Neural cell (in vitro differentiated cells): ENCODE measurements around the gene PLOD3. TPM values are rescaled to one million over a fixed set of nuclear protein-coding genes. Genes with fewer than 3 reads are reported as not detected.

Experiments used
- H2AFZ ChIP-seq: fragments of 200-600, 300-800 bp; sonication (generic), shearing (Covaris generic); 2 replicates; pipeline ENCODE4 v1.6.0; 2014; ENCODE audit warnings: low read depth, mild to moderate bottlenecking, antibody characterized with exemption, low read length, moderate library complexity
- H3F3A ChIP-seq: fragments of 200-600 bp; shearing (Covaris generic); 2 replicates; pipeline ENCODE4 v1.6.1; 2016; ENCODE audit warnings: mild to moderate bottlenecking, moderate library complexity, mixed read lengths, antibody characterized with exemption, low read length; ENCODE audit not compliant: insufficient read depth, poor library complexity, severe bottlenecking
- H3K27ac ChIP-seq: fragments of 200-600, 300-800 bp; sonication (generic), shearing (Covaris generic); 2 replicates; pipeline ENCODE4 v1.5.1; 2014; ENCODE audit warnings: mild to moderate bottlenecking, low read length, moderate library complexity
- H3K27me3 ChIP-seq: fragments of 300-800, 200-600 bp; sonication (generic), shearing (Covaris generic); 2 replicates; pipeline ENCODE4 v1.6.0; 2014; ENCODE audit warnings: mild to moderate bottlenecking, low read depth, low read length, moderate library complexity; ENCODE audit not compliant: insufficient read depth
- H3K36me3 ChIP-seq: fragments of 300-800, 200-600 bp; sonication (generic), shearing (Covaris generic); 2 replicates; pipeline ENCODE4 v1.5.1; 2014; ENCODE audit warnings: mild to moderate bottlenecking, antibody characterized with exemption, low read length, moderate library complexity; ENCODE audit not compliant: insufficient read depth
- H3K4me2 ChIP-seq: fragments of 300-800, 200-600 bp; sonication (generic), shearing (Covaris generic); 2 replicates; pipeline ENCODE4 v1.6.0; 2014; ENCODE audit warnings: mild to moderate bottlenecking, low read length
- H3K4me3 ChIP-seq: fragments of 300-800, 200-600 bp; sonication (generic), shearing (Covaris generic); 2 replicates; pipeline ENCODE4 v1.5.1; 2014; ENCODE audit warnings: mild to moderate bottlenecking, low read length, moderate library complexity
- H3K79me2 ChIP-seq: fragments of 200-600 bp; shearing (Covaris generic); replicated peaks from 2 replicates; pipeline ENCODE4 v1.6.0; 2014; ENCODE audit warnings: mild to moderate bottlenecking, low read length, moderate library complexity; ENCODE audit not compliant: insufficient read depth
- H3K9ac ChIP-seq: fragments of 300-800, 200-600 bp; sonication (generic), shearing (Covaris generic); 2 replicates; pipeline ENCODE4 v1.6.1; 2016; ENCODE audit warnings: mild to moderate bottlenecking, low read length, mixed read lengths
- H3K9me2 ChIP-seq: fragments of 200-600 bp; shearing (Covaris generic); 2 replicates; pipeline ENCODE4 v1.6.1; 2016; ENCODE audit warnings: mild to moderate bottlenecking, low read length, mixed read lengths; ENCODE audit not compliant: insufficient read depth
- H3K9me3 ChIP-seq: fragments of 200-600, 300-800 bp; sonication (generic), shearing (Covaris generic); 2 replicates; pipeline ENCODE4 v1.6.1; 2016; ENCODE audit warnings: mild to moderate bottlenecking, mixed run types, low read length, moderate library complexity, mixed read lengths
- H4K20me1 ChIP-seq: fragments of 200-600 bp; shearing (Covaris generic); 2 replicates; pipeline ENCODE4 v1.6.1; 2016; ENCODE audit warnings: mild to moderate bottlenecking, mixed run types; ENCODE audit not compliant: insufficient read depth
- EP300 ChIP-seq: fragments of 450-650 bp; conservative IDR thresholded peaks from 2 replicates; pipeline ENCODE4 v1.6.1; 2014; ENCODE audit warnings: antibody characterized with exemption, mild to moderate bottlenecking, moderate library complexity; ENCODE audit not compliant: poor library complexity, severe bottlenecking
- EZH2 ChIP-seq: fragments of 200-600, 300-800 bp; shearing (Covaris generic), sonication (generic); IDR thresholded peaks from 2 replicates; pipeline ENCODE4 v1.6.1; 2014; ENCODE audit warnings: antibody characterized with exemption, low read length, borderline replicate concordance, mild to moderate bottlenecking; ENCODE audit not compliant: insufficient read depth, poor library complexity, severe bottlenecking
- MXI1 ChIP-seq: fragments of 450-650 bp; conservative IDR thresholded peaks from 2 replicates; pipeline ENCODE4 v1.6.1; 2014; ENCODE audit warnings: antibody characterized with exemption, mild to moderate bottlenecking; ENCODE audit not compliant: poor library complexity, severe bottlenecking
- POLR2AphosphoS5 ChIP-seq: IDR thresholded peaks from 2 replicates; pipeline ENCODE4 v1.6.1; 2012
- RAD21 ChIP-seq: fragments of 450-650 bp; conservative IDR thresholded peaks from 2 replicates; pipeline ENCODE4 v1.6.1; 2014; ENCODE audit warnings: antibody characterized with exemption, mild to moderate bottlenecking, moderate library complexity
- SMC3 ChIP-seq: fragments of 450-650 bp; conservative IDR thresholded peaks from 2 replicates; pipeline ENCODE4 v1.6.1; 2014; ENCODE audit warnings: antibody characterized with exemption, mild to moderate bottlenecking, moderate library complexity; ENCODE audit not compliant: poor library complexity
- TAF1 ChIP-seq: IDR thresholded peaks from 2 replicates; pipeline ENCODE4 v1.6.1; 2012; ENCODE audit warnings: low read depth
- polyA plus RNA-seq: library from polyadenylated mRNA; depleted of rRNA; stranded (reverse); fragments of >200 nt; gene quantifications from 2 replicates; pipeline ENCODE4 v1.2.3, GENCODE V29; 2014
- TF ChIP-seq, protein P1 (sequence below): IDR thresholded peaks from 2 replicates; pipeline ENCODE4 v1.6.1; 2012; ENCODE audit warnings: borderline replicate concordance
- TF ChIP-seq, protein P2 (sequence below): fragments of 450-650 bp; IDR thresholded peaks from 2 replicates; pipeline ENCODE4 v1.5.1; 2014; ENCODE audit warnings: antibody characterized with exemption, mild to moderate bottlenecking, moderate library complexity; ENCODE audit not compliant: poor library complexity, severe bottlenecking

The PLOD3 gene
- polyA plus RNA-seq, 1 donor from 2014 or later = 19.2 TPM

DNA sequence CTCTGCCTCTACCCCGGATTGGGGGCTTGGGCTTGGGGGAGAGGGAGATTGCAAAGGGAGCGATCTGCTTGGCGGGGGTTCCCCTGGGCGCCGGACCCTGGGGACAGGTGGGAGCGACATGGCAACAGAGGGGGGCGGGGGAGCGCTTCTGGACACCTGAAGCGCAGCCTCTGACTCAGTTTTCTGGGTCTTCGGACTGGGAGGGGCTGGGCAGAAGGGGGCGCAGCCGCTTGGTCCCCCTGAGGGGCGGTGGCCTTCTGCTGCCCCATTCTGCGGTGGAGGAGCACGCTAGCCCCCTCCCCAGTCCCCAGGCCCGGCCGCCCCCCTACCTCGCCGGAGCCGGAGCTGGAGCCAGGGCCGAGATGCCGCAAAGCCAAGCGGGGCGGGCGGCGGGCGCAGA is 37.7 kb downstream of the PLOD3 start:
- peak overlapping the region; percentile 76 for H3K4me3 ChIP-seq
- no peaks in the 10 kb centered on the region for H3K36me3 ChIP-seq
- TF ChIP-seq, protein P1, sequence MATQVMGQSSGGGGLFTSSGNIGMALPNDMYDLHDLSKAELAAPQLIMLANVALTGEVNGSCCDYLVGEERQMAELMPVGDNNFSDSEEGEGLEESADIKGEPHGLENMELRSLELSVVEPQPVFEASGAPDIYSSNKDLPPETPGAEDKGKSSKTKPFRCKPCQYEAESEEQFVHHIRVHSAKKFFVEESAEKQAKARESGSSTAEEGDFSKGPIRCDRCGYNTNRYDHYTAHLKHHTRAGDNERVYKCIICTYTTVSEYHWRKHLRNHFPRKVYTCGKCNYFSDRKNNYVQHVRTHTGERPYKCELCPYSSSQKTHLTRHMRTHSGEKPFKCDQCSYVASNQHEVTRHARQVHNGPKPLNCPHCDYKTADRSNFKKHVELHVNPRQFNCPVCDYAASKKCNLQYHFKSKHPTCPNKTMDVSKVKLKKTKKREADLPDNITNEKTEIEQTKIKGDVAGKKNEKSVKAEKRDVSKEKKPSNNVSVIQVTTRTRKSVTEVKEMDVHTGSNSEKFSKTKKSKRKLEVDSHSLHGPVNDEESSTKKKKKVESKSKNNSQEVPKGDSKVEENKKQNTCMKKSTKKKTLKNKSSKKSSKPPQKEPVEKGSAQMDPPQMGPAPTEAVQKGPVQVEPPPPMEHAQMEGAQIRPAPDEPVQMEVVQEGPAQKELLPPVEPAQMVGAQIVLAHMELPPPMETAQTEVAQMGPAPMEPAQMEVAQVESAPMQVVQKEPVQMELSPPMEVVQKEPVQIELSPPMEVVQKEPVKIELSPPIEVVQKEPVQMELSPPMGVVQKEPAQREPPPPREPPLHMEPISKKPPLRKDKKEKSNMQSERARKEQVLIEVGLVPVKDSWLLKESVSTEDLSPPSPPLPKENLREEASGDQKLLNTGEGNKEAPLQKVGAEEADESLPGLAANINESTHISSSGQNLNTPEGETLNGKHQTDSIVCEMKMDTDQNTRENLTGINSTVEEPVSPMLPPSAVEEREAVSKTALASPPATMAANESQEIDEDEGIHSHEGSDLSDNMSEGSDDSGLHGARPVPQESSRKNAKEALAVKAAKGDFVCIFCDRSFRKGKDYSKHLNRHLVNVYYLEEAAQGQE = no peak
- TF ChIP-seq EZH2 (no peak), SMC3 (no peak), EP300 (no peak), RAD21 (no peak), MXI1 (no peak), TAF1 (no peak), POLR2AphosphoS5 (no peak)
- TF ChIP-seq, protein P2, sequence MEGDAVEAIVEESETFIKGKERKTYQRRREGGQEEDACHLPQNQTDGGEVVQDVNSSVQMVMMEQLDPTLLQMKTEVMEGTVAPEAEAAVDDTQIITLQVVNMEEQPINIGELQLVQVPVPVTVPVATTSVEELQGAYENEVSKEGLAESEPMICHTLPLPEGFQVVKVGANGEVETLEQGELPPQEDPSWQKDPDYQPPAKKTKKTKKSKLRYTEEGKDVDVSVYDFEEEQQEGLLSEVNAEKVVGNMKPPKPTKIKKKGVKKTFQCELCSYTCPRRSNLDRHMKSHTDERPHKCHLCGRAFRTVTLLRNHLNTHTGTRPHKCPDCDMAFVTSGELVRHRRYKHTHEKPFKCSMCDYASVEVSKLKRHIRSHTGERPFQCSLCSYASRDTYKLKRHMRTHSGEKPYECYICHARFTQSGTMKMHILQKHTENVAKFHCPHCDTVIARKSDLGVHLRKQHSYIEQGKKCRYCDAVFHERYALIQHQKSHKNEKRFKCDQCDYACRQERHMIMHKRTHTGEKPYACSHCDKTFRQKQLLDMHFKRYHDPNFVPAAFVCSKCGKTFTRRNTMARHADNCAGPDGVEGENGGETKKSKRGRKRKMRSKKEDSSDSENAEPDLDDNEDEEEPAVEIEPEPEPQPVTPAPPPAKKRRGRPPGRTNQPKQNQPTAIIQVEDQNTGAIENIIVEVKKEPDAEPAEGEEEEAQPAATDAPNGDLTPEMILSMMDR = no peak
- H3K4me2 ChIP-seq = no peak overlapping the region
- H3F3A ChIP-seq = no peaks in the 10 kb centered on the region
- H3K27me3 ChIP-seq = peaks cover 37% of the 10 kb centered on the region
- H3K27ac ChIP-seq = peak overlapping the region; percentile 76
- H4K20me1 ChIP-seq = no peaks in the 10 kb centered on the region
- no peak overlapping the region for H2AFZ ChIP-seq
- peak overlapping the region; percentile 81 for H3K9ac ChIP-seq
- no peaks in the 10 kb centered on the region for H3K79me2 ChIP-seq
- no peaks in the 10 kb centered on the region for H3K9me3 ChIP-seq
- no peaks in the 10 kb centered on the region for H3K9me2 ChIP-seq

DNA sequence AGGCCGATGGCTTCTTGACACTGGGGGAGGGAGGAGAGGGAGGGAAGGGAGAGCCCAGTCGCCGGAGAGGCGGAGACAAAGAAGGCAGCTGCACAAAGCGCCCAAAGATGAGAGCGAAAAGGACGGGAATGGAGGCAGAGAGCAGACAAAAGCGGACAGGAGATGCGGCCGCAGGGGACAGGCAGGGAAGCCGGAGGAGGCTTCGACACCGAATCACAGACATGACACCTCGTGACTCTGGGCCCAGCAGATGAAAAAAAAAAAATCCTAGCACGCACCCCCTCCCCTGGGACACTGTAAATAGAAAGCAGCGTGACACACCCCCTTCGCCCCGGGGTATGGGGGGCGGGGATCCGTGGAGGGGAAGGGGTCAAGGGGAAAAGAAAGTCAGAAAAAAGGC is 38.3 kb downstream of the PLOD3 start:
- TF ChIP-seq TAF1 = peak; percentile 64
- TF ChIP-seq RAD21 = no peak
- TF ChIP-seq, protein P1 = peak; percentile 33
- TF ChIP-seq, protein P2 = no peak
- TF ChIP-seq EZH2 = no peak
- peak; percentile 72 for TF ChIP-seq POLR2AphosphoS5
- TF ChIP-seq MXI1 = peak; percentile 27
- H3F3A ChIP-seq = no peaks in the 10 kb centered on the region
- no peaks in the 10 kb centered on the region for H3K79me2 ChIP-seq
- H3K4me3 ChIP-seq = peak overlapping the region; percentile 76
- H3K27me3 ChIP-seq = peaks cover 43% of the 10 kb centered on the region
- peak overlapping the region; percentile 76 for H3K4me2 ChIP-seq
- H4K20me1 ChIP-seq = no peaks in the 10 kb centered on the region
- H3K36me3 ChIP-seq = no peaks in the 10 kb centered on the region
- peak overlapping the region; percentile 40 for H2AFZ ChIP-seq
- H3K9me2 ChIP-seq = no peaks in the 10 kb centered on the region
- H3K9ac ChIP-seq = peak overlapping the region; percentile 81
- no peaks in the 10 kb centered on the region for H3K9me3 ChIP-seq
- H3K27ac ChIP-seq = peak overlapping the region; percentile 76
